HCT116 (cell line): ENCODE data around the gene PPP1R14B. TPM values are rescaled to one million over a fixed set of nuclear protein-coding genes. Genes with fewer than 3 reads are reported as not detected.

Experiments
- ATAC-seq: fragments of 200-7000 bp; cut with Tn5 transposase; 2 replicates; pipeline ENCODE4 v1.9.1; 2020; ENCODE audit warnings: mild to moderate bottlenecking, moderate library complexity
- BruUV-seq: library from RNA; stranded (reverse); fragments of 400-500 nt; replicated peaks from 2 replicates; lab custom pipeline; 2021; lab: Mats Ljungman, UMichigan
- CTCF ChIA-PET: fragments of 300-600 bp; sonication (Branson Sonifier 250); formaldehyde crosslinking; loops from one replicate; lab custom pipeline; 2021; ENCODE audit warnings: antibody characterized with exemption; lab: Charles Lee
- POLR2A ChIA-PET: fragments of 300-600, 350-600 bp; sonication (Branson Sonifier 250); formaldehyde crosslinking; loops from one replicate; lab custom pipeline; 2021; ENCODE audit warnings: antibody characterized with exemption; lab: Charles Lee
- RAD21 ChIA-PET, 2 experiments: fragments of 300-600 bp; sonication (Branson Sonifier 250); formaldehyde crosslinking; loops; one replicate each; lab custom pipeline; 2023; ENCODE audit warnings: low total read pairs in 2 of 2; ENCODE audit not compliant: uncharacterized antibody in 2 of 2, unreplicated experiment in 2 of 2, low non-redundant PET in 1 of 2; lab: Charles Lee
- DNase-seq: peaks from one replicate; pipeline ENCODE4 v3.0.0-alpha.2; 2010; ENCODE audit warnings: low read depth, low spot score
- H2AFZ ChIP-seq: fragments of 200-600 bp; shearing (Covaris generic), sonication (generic); 2 replicates; pipeline ENCODE4 v1.6.1; 2017; ENCODE audit warnings: low read depth, mixed run types, mixed read lengths, antibody characterized with exemption, low read length; ENCODE audit not compliant: poor library complexity, severe bottlenecking
- H3K27ac ChIP-seq: 2 replicates; pipeline ENCODE4 v1.5.1; 2012; ENCODE audit warnings: low read depth, low read length
- H3K27me3 ChIP-seq: fragments of 200-600 bp; sonication (generic); 2 replicates; pipeline ENCODE4 v1.6.1; 2016; ENCODE audit warnings: mixed run types, low read length, mixed read lengths; ENCODE audit not compliant: insufficient read depth
- H3K36me3 ChIP-seq, 2 experiments: fragments of 200-500 bp in 1 of 2; fragments of 200-600 bp in 1 of 2; sonication (Bioruptor generic) in 1 of 2; sonication (generic) in 1 of 2; 2 replicates each; pipeline versions ENCODE4 v1.5.1 to v1.6.1; 2014 to 2016; ENCODE audit warnings: low read length in 2 of 2, inconsistent platforms in 1 of 2, mixed read lengths in 1 of 2, mixed run types in 1 of 2; ENCODE audit not compliant: insufficient read depth in 2 of 2, control insufficient read depth in 1 of 2
- H3K4me1 ChIP-seq, 2 experiments: fragments of 200-600 bp in 1 of 2; sonication (generic) in 1 of 2; 2 replicates each; pipeline versions ENCODE4 v1.5.1 to v1.6.1; 2012 to 2017; ENCODE audit warnings: low read length in 2 of 2, inconsistent platforms in 1 of 2, mild to moderate bottlenecking in 1 of 2, mixed read lengths in 1 of 2, mixed run types in 1 of 2, moderate library complexity in 1 of 2; ENCODE audit not compliant: insufficient read depth in 2 of 2, control insufficient read depth in 1 of 2
- H3K4me2 ChIP-seq: fragments of 200-600 bp; sonication (generic); 2 replicates; pipeline ENCODE4 v1.6.1; 2017; ENCODE audit warnings: mixed run types, low read length, mixed read lengths
- H3K4me3 ChIP-seq, 2 experiments: fragments of 200-600 bp in 1 of 2; sonication (generic) in 1 of 2; replicated peaks in 1 of 2; 2 replicates each; pipeline ENCODE4 v1.5.1; 2011 to 2016; ENCODE audit warnings: low read length in 2 of 2, control low read depth in 1 of 2, low read depth in 1 of 2, mild to moderate bottlenecking in 1 of 2, mixed read lengths in 1 of 2, mixed run types in 1 of 2
- H3K79me2 ChIP-seq: fragments of 200-600 bp; sonication (generic); 2 replicates; pipeline ENCODE4 v1.6.1; 2017; ENCODE audit warnings: mild to moderate bottlenecking, mixed run types, low read length, moderate library complexity, mixed read lengths; ENCODE audit not compliant: insufficient read depth
- H3K9ac ChIP-seq: fragments of 200-600 bp; sonication (generic); 2 replicates; pipeline ENCODE4 v1.6.1; 2016; ENCODE audit warnings: low read length, mixed read lengths
- H3K9me2 ChIP-seq: fragments of 200-600 bp; sonication (generic), shearing (Covaris generic); 2 replicates; pipeline ENCODE4 v1.6.1; 2017; ENCODE audit warnings: mixed run types, mild to moderate bottlenecking, moderate library complexity; ENCODE audit not compliant: insufficient read depth
- H3K9me3 ChIP-seq, 2 experiments: fragments of 200-500 bp in 1 of 2; fragments of 200-600 bp in 1 of 2; sonication (Bioruptor generic) in 1 of 2; sonication (generic) in 1 of 2; 2 replicates each; pipeline ENCODE4 v1.6.1; 2014 to 2017; ENCODE audit warnings: low read length in 2 of 2, mixed read lengths in 2 of 2, inconsistent platforms in 1 of 2, low read depth in 1 of 2, mild to moderate bottlenecking in 1 of 2, mixed run types in 1 of 2, moderate library complexity in 1 of 2; ENCODE audit not compliant: control insufficient read depth in 1 of 2, insufficient read depth in 1 of 2
- H4K20me1 ChIP-seq: fragments of 200-600 bp; sonication (generic), shearing (Covaris generic); 2 replicates; pipeline ENCODE4 v1.6.1; 2017; ENCODE audit warnings: mixed run types, mild to moderate bottlenecking, moderate library complexity; ENCODE audit not compliant: insufficient read depth
- ATF3 ChIP-seq: IDR thresholded peaks from 2 replicates; pipeline ENCODE4 v1.6.1; 2012
- ELF1 ChIP-seq: IDR thresholded peaks from 2 replicates; pipeline ENCODE4 v1.6.1; 2012; ENCODE audit warnings: low read depth, borderline replicate concordance
- POLR2A ChIP-seq: IDR thresholded peaks from 2 replicates; pipeline ENCODE4 v1.7.0; 2011; ENCODE audit warnings: borderline replicate concordance; ENCODE audit not compliant: insufficient read depth, insufficient read length; ENCODE audit errors: extremely low read depth
- POLR2AphosphoS5 ChIP-seq: IDR thresholded peaks from 2 replicates; pipeline ENCODE4 v1.6.1; 2011; ENCODE audit warnings: mild to moderate bottlenecking, low read depth, low read length, moderate library complexity
- intact Hi-C: fragments of 100-400 bp; cut with micrococcal nuclease; formaldehyde crosslinking; loops from 2 replicates; pipeline ENCODE4 v1.10.0; 2022
- total RNA-seq: library from RNA; stranded (reverse); gene quantifications from one replicate; pipeline ENCODE4 v1.2.1, GENCODE V29; 2021; ENCODE audit not compliant: unreplicated experiment

PPP1R14B gene
- total RNA-seq, 1 experiment from 2014 or later, result 332 TPM

- peak overlapping the region; percentile 100 for H3K9ac ChIP-seq
- RAD21 ChIA-PET, result interaction anchor here in 1 of 2 experiments (1.1 kb wide), 1 partner anchor 41 kb away, joined by 4 read pairs; no protein-coding TSS in a partner anchor
- CTCF ChIA-PET, result interaction anchor here (0.6 to 3.1 kb wide), 4 partner anchors 24 to 110 kb away, joined by 3 to 15 read pairs (median 8); no protein-coding TSS in a partner anchor
Observed at GRCh38 chr11:64245401-64245796, 1.3 kb downstream of the PPP1R14B start.

GRCh38 chr11:64244966-64245365 is 1.8 kb downstream of the PPP1R14B start:
- intact Hi-C loops, result no loop called here
- Histone ChIP-seq H3K36me3 (peaks cover 0 to 12% of the 10 kb centered on the region in 2 experiments; a peak in 1 of 4 replicates), H3K4me2 (peak overlapping the region; percentile 84), H2AFZ (no peak overlapping the region), H3K4me3 (peak overlapping the region; percentile 99 to 100), H3K79me2 (peaks cover 48% of the 10 kb centered on the region), H3K9me2 (no peaks in the 10 kb centered on the region), H3K9me3 (no peaks in the 10 kb centered on the region), H3K4me1 (peaks cover 35 to 71% of the 10 kb centered on the region in 2 experiments), H4K20me1 (no peaks in the 10 kb centered on the region), H3K27ac (peak overlapping the region; percentile 94), H3K27me3 (no peaks in the 10 kb centered on the region), H3K9ac (peak overlapping the region; percentile 100)
- ATAC-seq (no peak), DNase-seq (no peak)
- no TSS peak for BruUV-seq
- POLR2A ChIA-PET, result interaction anchor here (0.6 to 4.6 kb wide), 8 partner anchors 19 to 1355 kb away, joined by 3 to 29 read pairs (median 4); partner anchors contain the start of genes NUDT22, STIP1 and TRPT1
- CTCF ChIA-PET, result interaction anchor here (0.6 to 3.1 kb wide), 4 partner anchors 24 to 111 kb away, joined by 3 to 15 read pairs (median 8); no protein-coding TSS in a partner anchor
- TF ChIP-seq ELF1 (no peak), POLR2A (no peak), ATF3 (no peak), POLR2AphosphoS5 (peak; percentile 39; the same call in 1 of the 2 replicates)
- RAD21 ChIA-PET, result no interaction called here

More at GRCh38 chr11:64245401-64245796, 1.3 kb downstream of the PPP1R14B start:
- TF ChIP-seq ELF1, result no peak
- Histone ChIP-seq H3K79me2 (peaks cover 48% of the 10 kb centered on the region), H4K20me1 (no peaks in the 10 kb centered on the region), H3K9me2 (no peaks in the 10 kb centered on the region), H3K4me3 (peak overlapping the region; percentile 99 to 100), H3K9me3 (no peaks in the 10 kb centered on the region), H3K27me3 (no peaks in the 10 kb centered on the region), H3K36me3 (peaks cover 0 to 12% of the 10 kb centered on the region in 2 experiments; a peak in 1 of 4 replicates), H2AFZ (no peak overlapping the region), H3K27ac (peak overlapping the region; percentile 94), H3K4me1 (peaks cover 33 to 71% of the 10 kb centered on the region in 2 experiments), H3K4me2 (peak overlapping the region; percentile 84)
- DNase-seq, result no peak
- BruUV-seq, result no TSS peak
- POLR2A ChIA-PET, result interaction anchor here (0.7 to 4.6 kb wide), 8 partner anchors 19 to 1355 kb away, joined by 3 to 29 read pairs (median 5); partner anchors contain the start of genes NUDT22, STIP1 and TRPT1
- ATAC-seq, result no peak
- intact Hi-C loops, result no loop called here
